ENCODE results near the gene EIPR1. TPM values are rescaled to one million over a fixed set of nuclear protein-coding genes. Genes with fewer than 3 reads are reported as not detected.

The EIPR1 gene
- total and polyA plus RNA-seq, 2 of the 4 experiments (the other 2 are of a cell fraction), result 46.5 to 67.4 TPM

- H3K18ac ChIP-seq (ENCODE audit: low read depth, low read length), result no peak overlapping the region
- no peaks in the 10 kb centered on the region for H3K27me3 ChIP-seq (ENCODE audit: control insufficient read depth, insufficient read depth, low read length)
- no CpG with 5 or more reads among the region's 7 CpGs for WGBS, 2 experiments (ENCODE audit: extremely low coverage in 2 of 2, insufficient read length in 1 of 2)
- ATAC-seq (ENCODE audit: low read depth), result no peak
- no peak overlapping the region for H2AK5ac ChIP-seq (ENCODE audit: low read depth, low read length)
- 0 out of 2 replicates have a peak, but pooled peaks cover 3% of the 10 kb centered on the region for H3K9me3 ChIP-seq (ENCODE audit: control insufficient read depth, insufficient read depth, low read length)
- no peak overlapping the region for H2AK9ac ChIP-seq (replicated peaks; ENCODE audit: low read depth, low read length, poor library complexity)
- H3K79me1 ChIP-seq (ENCODE audit: low read depth in 1 of 2, low read length in 2 of 2), result no peaks in the 10 kb centered on the region
- no peaks in the 10 kb centered on the region for H3K4me1 ChIP-seq (ENCODE audit: control insufficient read depth, insufficient read depth, low read length)
- H3K23ac ChIP-seq (ENCODE audit: low read depth, low read length), result no peak overlapping the region
- no peak overlapping the region for H2BK15ac ChIP-seq (ENCODE audit: low read depth, low read length)
- BruUV-seq (replicated peaks), result no TSS peak
- H2BK5ac ChIP-seq (ENCODE audit: low read depth, low read length, poor library complexity, severe bottlenecking), result no peak overlapping the region
- no peak overlapping the region for H4K5ac ChIP-seq (ENCODE audit: low read depth, low read length)
- H4K8ac ChIP-seq (ENCODE audit: low read depth in 2 of 2, low read length in 2 of 2), result no peak overlapping the region
- no peak overlapping the region for H3K27ac ChIP-seq (ENCODE audit: insufficient read depth, low read length)
- no peak overlapping the region for H3K14ac ChIP-seq (replicated peaks; ENCODE audit: low read depth, low read length)
- intact Hi-C loops (cut with micrococcal nuclease) (no loop called here), in situ Hi-C loops (cut with MboI; ENCODE audit: low sequenced_read_pairs) (no loop called here), dilution Hi-C loops (cut with HindIII; ENCODE audit: low sequenced_read_pairs, unreplicated experiment) (no loop called here)
- no peaks in the 10 kb centered on the region for H3K36me3 ChIP-seq (ENCODE audit: control insufficient read depth, insufficient read depth, low read length)
- no peak overlapping the region for H4K91ac ChIP-seq (ENCODE audit: insufficient read depth, low read depth, low read length)
- H4K20me1 ChIP-seq (ENCODE audit: insufficient read depth, low read length), result no peaks in the 10 kb centered on the region
- H3K4me3 ChIP-seq (ENCODE audit: insufficient read depth, low read depth, low read length), result no peak overlapping the region
- no peak overlapping the region for H3K56ac ChIP-seq (ENCODE audit: extremely low read depth, insufficient read depth, low read length)
- DNase-seq, result no peak
- no peak overlapping the region for H2BK20ac ChIP-seq (ENCODE audit: low read depth, low read length)
- no peak overlapping the region for H2BK120ac ChIP-seq (ENCODE audit: low read depth, low read length)
- H3K4me2 ChIP-seq (ENCODE audit: low read depth, low read length), result no peak overlapping the region
- no peak overlapping the region for H2AFZ ChIP-seq (replicated peaks; ENCODE audit: low read length, poor library complexity)
- ChIA-PET POLR2A (ENCODE audit: unreplicated experiment) (no interaction called here), CTCF (no interaction called here)
- no peak overlapping the region for H3K4ac ChIP-seq (ENCODE audit: low read depth, low read length)
- no peak overlapping the region for H3K9ac ChIP-seq (ENCODE audit: low read depth, low read length)
- H3K9me1 ChIP-seq (ENCODE audit: insufficient read depth, low read length), result no peaks in the 10 kb centered on the region
- no peak for TF ChIP-seq NFE2L2 (IDR thresholded peaks at IDR 0.05; ENCODE audit: low read depth, low read length)
- no peak for TF ChIP-seq CTCF (conservative IDR thresholded peaks at IDR 0.05; ENCODE audit: low read depth, low read length)
- no peak for TF ChIP-seq POLR2A (IDR thresholded peaks at IDR 0.05; ENCODE audit: low read depth, low read length)
- no peak for TF ChIP-seq SMC3 (IDR thresholded peaks at IDR 0.05; ENCODE audit: low read depth, low read length)
- no peak for TF ChIP-seq MAZ (IDR thresholded peaks at IDR 0.05; ENCODE audit: borderline replicate concordance, low read depth, low read length)
- no peak for TF ChIP-seq MXI1 (IDR thresholded peaks at IDR 0.05; ENCODE audit: borderline replicate concordance, low read depth, low read length)
- TF ChIP-seq ELK1 (IDR thresholded peaks at IDR 0.05; ENCODE audit: borderline replicate concordance, low read depth, low read length), result no peak
- no peak for TF ChIP-seq CEBPB (IDR thresholded peaks at IDR 0.05; ENCODE audit: low read depth, low read length)
- no peak for TF ChIP-seq USF2 (IDR thresholded peaks at IDR 0.05; ENCODE audit: low read depth, low read length)
Observed at GRCh38 chr2:3244486-3244885, 133.1 kb downstream of the EIPR1 start.

Data from IMR-90 (cell line).